GM18868 (cell line): Measurements from ENCODE around the gene ANGPTL4.
A peak's percentile ranks its signal among the peaks of the same experiment; 100 is the strongest.
"Not testable (repeated sequence)": the region's sequence is repeated elsewhere in the genome, so short reads cannot be mapped to it uniquely, and the experiment has no call there.

Source experiments
- ATAC-seq: cut with Tn5 transposase; IDR thresholded peaks from one replicate; pipeline ENCODE4 v1.9.1; 2021; ENCODE audit warnings: mild to moderate bottlenecking, moderate library complexity; ENCODE audit not compliant: unreplicated experiment

The ANGPTL4 gene

GRCh38 chr19:8333767-8334457 is 30.0 kb upstream of the ANGPTL4 start:
- ATAC-seq: no peak

DNA sequence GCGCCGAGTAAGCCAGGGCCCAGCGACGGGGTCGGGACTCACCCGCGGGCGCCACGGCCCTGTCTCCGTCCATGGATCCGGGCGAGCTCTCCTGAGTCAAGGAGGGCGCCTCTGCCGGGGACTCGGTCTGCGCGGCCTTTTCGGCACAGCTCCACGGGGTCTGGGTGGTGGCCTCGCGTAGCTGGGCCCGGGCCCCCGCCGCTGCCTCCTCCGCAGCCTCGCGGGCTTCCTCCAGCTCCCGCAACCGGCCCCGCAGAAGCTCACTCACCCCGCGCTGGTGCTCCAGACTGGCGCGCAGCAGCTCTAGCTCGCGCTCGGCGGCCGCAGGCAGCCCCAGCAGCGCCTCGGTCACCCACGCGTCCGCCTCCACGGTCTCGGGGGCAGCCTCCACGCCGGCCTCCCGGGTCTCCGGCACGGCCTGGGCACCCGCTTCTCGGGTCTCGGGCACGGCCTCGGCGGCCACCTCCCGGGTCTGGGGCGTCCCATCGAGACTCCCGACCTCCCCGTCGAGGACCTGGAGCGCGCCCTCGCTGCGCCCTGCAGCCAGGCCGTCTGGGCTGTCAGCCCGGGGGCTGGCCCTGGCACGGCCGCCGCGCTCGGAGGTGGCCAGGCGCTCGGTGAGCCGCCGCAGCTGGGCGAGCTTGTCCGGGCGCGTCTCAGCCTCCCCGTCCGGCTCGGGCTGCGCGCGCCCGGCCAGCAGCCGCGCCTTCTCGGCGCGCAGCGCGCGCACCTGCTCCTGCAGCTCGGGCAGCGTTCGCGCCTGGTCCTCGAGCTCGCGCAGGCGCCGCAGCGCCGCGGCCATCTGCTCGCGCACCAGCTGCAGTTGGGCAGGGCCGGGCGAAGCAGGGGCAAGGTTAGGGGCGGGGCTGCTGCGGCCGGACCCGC is 29.3 kb upstream of the ANGPTL4 start:
- no peak for ATAC-seq

DNA sequence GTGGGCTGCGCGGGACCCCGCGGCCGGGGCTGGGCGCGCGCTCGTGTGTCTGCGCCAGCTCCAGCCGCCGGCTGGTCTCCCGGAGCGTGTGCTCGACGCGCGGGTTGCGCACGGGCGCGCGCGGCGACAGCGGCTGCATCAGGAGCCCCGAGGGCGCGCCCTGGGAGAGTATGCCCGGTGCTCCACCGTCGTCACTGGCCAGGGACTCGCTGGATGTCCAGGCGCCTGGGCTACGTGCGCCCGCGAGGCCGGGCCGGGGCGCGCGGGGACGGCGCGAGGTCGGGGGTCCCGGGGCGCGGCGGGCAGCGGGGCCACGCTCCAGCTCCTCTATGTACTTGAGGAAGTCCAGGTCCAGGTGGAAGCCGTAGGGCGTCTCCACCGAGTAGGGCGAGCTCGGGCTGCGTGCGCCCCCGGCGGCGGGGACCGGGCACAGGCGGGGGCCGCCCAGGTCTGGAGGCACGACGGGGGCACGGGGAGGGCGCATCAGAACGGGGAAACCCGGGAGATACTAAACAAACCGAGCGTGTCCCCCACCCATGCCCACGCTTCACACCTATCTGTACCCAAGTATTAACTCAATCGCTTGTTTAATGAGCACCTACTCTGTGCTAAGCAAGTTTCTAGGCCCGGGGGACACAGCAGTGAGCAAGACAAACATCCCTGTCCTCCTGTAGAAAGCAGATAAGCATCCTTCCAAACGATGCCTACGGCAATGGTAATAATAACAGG is 28.4 kb upstream of the ANGPTL4 start:
- no peak for ATAC-seq

DNA sequence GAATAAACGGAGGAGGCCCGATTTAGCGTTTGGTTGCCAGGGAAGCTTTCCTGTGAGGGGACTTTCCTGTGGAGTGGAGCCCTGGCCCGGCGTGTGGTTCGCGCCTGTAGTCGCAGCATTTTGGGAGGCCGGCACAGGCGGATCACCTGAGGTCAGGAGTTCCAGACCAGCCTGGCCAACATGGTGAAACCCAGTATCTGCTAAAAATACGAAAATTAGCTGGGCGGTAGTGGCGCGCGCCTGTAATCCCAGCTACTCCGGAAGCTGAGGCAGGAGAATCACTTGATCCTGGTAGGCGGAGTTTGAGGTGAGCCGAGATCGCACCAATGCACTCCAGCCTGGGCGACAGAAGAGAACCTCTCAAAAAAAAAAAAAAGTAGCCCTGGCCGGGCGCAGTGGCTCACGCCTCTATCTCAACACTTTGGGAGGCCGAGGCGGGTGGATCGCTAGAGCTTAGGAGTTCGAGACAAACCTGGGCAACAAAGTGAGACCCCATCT is 27.8 kb upstream of the ANGPTL4 start:
- ATAC-seq: no peak

GRCh38 chr19:8336660-8337059 is 27.3 kb upstream of the ANGPTL4 start:
- ATAC-seq: no peak

DNA sequence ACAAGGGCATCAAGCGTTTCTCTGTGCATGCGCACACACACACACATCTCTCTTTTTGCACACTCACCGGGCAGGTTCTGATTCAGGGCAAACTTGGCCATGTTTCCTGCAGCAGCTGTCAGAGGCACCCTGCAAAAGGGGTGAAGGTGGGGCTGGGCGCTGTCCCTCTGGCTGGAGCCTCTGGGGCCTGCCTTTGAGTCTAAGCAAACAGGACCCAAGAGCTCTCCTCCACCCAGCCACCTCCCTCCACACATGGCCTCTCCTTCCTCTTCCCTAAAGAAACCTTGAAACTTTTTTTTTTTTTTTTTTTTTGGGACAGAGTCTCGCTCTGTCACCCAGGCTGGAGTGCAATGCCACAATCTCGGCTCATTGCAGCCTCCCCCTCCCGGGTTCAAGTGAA is 26.2 kb upstream of the ANGPTL4 start:
- no peak for ATAC-seq

- ATAC-seq: no peak
These were observed 25.1 kb upstream of the ANGPTL4 start for GRCh38 chr19:8338835-8339234.

GRCh38 chr19:8340341-8341096 is 23.4 kb upstream of the ANGPTL4 start:
- ATAC-seq: no peak

- not testable (repeated sequence) for ATAC-seq
These were observed 22.5 kb upstream of the ANGPTL4 start for GRCh38 chr19:8341504-8341903.

GRCh38 chr19:8342316-8342683 is 21.7 kb upstream of the ANGPTL4 start:
- ATAC-seq: no peak

GRCh38 chr19:8342684-8343482 is 21.1 kb upstream of the ANGPTL4 start, which contains the start of gene KANK3:
TSS of gene KANK3 (minus strand) at chr19:8343262. CDS start at chr19:8337828, 5,434 bp downstream.
- peak; percentile 67 for ATAC-seq

GRCh38 chr19:8343483-8343844 is 20.5 kb upstream of the ANGPTL4 start:
- ATAC-seq: no peak

- not testable (repeated sequence) for ATAC-seq
These were observed 14.2 kb upstream of the ANGPTL4 start for GRCh38 chr19:8349629-8350372.

GRCh38 chr19:8352134-8352827 is 11.7 kb upstream of the ANGPTL4 start:
- no peak for ATAC-seq

DNA sequence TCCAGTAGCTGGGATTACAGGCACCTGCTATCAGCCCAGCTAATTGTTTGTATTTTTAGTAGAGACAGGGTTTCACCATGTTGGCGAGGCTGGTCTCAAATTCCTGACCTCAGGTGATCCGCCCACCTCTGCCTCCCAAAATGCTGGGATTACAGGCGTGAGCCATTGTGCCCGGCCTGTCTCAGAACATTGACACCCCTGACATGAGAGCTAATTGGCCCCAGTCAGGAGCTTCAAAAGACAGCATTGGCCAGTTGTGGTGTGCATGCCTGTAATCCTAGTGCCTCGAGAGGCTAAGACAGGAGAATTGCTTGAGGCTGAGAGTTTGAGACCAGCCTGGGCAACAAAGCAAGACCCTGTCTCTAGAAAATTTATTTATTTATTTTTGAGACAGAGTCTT is 11.1 kb upstream of the ANGPTL4 start:
- not testable (repeated sequence) for ATAC-seq

GRCh38 chr19:8355631-8356402 is 8.1 kb upstream of the ANGPTL4 start:
- ATAC-seq: no peak

- ATAC-seq: no peak
These were observed 6.9 kb upstream of the ANGPTL4 start for GRCh38 chr19:8357007-8357521.

GRCh38 chr19:8358948-8359347 is 5.0 kb upstream of the ANGPTL4 start:
- ATAC-seq: no peak
